Measurements from ENCODE around the gene MAML3. TPM values are rescaled to one million over a fixed set of nuclear protein-coding genes. Genes with fewer than 3 reads are reported as not detected.

MAML3 gene
- total and polyA plus RNA-seq, 8 donors, result 5.8 to 18.7 (median 16.7) TPM

DNA sequence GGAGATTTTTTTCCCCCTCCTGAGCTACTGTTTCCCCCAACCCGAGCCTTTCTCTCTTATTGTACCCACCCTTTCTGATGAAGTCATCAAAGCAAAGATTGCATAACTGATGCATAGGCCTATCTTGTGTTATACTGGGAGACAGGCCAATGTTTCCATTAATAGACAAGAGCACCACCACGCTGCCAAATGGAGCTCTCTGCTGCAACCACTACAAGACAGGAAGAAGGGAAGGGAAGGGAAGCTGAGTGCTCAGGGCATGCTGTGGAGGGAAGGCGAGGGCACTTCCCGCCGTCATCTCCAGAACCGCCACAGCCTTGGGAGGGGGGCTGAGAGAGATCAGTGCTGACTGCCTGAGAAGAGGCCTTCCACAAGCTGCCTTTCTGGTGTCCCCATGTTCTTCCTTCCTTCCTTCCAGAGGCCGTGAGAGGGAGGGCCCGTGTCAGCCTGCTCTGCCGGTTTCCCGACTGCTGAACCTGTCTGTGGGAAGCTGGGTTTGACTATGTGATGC, 413.4 kb downstream of the MAML3 start:
- DNase-seq (peak in 3 of 4 donors; percentile 81 to 96 (median 93)), ATAC-seq (peak; percentile 90)
- intact Hi-C loops (cut with DNase I), result no loop called here
- TF ChIP-seq, protein P1, sequence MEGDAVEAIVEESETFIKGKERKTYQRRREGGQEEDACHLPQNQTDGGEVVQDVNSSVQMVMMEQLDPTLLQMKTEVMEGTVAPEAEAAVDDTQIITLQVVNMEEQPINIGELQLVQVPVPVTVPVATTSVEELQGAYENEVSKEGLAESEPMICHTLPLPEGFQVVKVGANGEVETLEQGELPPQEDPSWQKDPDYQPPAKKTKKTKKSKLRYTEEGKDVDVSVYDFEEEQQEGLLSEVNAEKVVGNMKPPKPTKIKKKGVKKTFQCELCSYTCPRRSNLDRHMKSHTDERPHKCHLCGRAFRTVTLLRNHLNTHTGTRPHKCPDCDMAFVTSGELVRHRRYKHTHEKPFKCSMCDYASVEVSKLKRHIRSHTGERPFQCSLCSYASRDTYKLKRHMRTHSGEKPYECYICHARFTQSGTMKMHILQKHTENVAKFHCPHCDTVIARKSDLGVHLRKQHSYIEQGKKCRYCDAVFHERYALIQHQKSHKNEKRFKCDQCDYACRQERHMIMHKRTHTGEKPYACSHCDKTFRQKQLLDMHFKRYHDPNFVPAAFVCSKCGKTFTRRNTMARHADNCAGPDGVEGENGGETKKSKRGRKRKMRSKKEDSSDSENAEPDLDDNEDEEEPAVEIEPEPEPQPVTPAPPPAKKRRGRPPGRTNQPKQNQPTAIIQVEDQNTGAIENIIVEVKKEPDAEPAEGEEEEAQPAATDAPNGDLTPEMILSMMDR (IDR thresholded peaks at IDR 0.05), result no peak
- Histone ChIP-seq H3K4me3 (no peak overlapping the region), H3K4me1 (peaks cover 17 to 50% of the 10 kb centered on the region in 2 donors), H3K27ac (peak overlapping the region; percentile 74 to 87), H3K36me3 (no peaks in the 10 kb centered on the region), H3K9me3 (no peaks in the 10 kb centered on the region), H3K27me3 (peaks cover 0 to 3% of the 10 kb centered on the region in 2 donors)

DNA sequence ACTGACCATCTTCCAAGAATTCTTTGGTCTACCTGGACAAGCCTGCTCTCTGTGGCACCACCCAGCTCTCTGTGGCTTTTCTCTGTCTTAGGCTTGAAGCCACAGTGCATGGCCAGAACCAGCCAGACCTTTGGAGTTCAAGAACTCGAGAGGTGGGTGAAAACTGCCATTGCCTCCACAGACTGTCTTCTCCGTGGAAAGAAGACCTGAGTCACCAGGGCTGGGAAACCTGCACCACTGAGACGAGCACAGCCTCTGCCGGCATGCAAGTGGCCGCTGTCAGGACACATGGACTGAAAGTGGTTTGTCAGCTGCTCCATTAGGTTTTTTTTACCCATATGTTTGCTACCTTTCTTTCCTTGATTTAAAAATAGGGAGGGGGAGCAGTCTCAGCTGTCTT, 413.9 kb downstream of the MAML3 start:
- intact Hi-C loops (cut with DNase I), result no loop called here
- Histone ChIP-seq H3K9me3 (no peaks in the 10 kb centered on the region), H3K4me1 (peaks cover 20 to 54% of the 10 kb centered on the region in 2 donors), H3K36me3 (no peaks in the 10 kb centered on the region), H3K27ac (peak overlapping the region; percentile 74 to 87), H3K27me3 (peaks cover 0 to 7% of the 10 kb centered on the region in 2 donors), H3K4me3 (no peak overlapping the region)
- DNase-seq (no peak), ATAC-seq (peak; percentile 45)
- TF ChIP-seq, protein P1 (IDR thresholded peaks at IDR 0.05), result no peak

DNA sequence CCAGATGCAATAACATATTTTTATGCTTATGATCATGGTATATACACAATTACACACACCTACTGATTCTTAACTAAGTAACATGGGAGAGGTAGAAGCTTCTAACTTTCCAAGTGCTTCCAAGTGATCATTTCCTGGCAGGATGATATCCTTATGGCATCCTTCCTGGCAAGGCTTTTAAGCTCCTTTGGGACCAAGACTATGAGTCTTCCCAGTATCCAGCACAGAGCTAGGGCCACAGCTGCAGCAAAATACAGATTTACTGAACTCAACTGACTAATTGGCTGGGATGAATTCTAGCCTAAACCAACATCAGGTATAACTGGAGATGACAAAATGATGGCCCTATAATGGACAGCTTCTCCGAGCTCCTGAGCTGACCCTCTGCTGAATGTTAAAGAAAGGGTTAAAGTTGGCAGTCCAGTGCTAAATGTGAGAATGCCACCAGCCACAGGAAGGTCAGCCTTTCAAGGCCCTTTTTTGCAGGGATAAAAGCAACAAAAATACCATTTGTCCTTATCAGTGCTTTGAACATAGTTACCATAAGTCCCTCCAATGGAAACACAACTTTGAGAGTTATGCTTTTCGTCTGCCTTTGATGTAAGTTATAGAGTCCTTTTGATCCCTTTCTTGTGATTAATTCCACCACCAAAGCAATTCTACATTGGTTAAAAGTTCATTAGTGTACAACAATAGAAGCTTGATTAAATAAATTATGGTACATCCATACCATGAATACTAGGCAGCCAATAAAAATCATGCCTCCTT, 415.0 kb downstream of the MAML3 start:
- TF ChIP-seq, protein P1 (IDR thresholded peaks at IDR 0.05), result no peak
- DNase-seq (no peak), ATAC-seq (no peak)
- no peaks in the 10 kb centered on the region for H3K9me3 ChIP-seq
- peaks cover 0 to 12% of the 10 kb centered on the region in 2 donors for H3K27me3 ChIP-seq
- no peak overlapping the region for H3K27ac ChIP-seq
- no peak overlapping the region for H3K4me3 ChIP-seq
- H3K36me3 ChIP-seq, result no peaks in the 10 kb centered on the region
- H3K4me1 ChIP-seq, result peaks cover 20 to 65% of the 10 kb centered on the region in 2 donors
- intact Hi-C loops (cut with DNase I), result loop anchor here in 1 of 2 donors (5.0 kb wide), 1 partner anchor 413 kb away; the partner anchor contains the start of gene MAML3

DNA sequence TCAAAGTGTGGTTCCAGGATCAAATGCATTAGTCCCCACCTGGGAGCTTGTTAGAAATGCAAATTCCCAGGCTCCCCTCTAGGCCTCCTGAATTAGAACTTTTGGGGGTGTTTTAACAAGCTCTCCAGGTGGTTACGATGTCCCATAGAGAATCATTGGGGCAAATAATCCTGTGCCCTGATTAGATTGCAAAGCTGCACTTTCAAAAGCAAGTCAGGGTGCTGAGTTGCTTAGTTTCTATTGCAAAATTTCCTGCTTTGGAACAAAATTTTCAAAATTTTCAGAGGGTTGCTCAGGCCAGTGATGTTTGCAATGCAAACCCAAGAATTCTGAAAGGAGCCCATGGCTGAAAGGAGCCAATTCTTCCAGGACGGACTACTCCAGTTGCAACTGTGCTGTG, 417.3 kb downstream of the MAML3 start:
- Histone ChIP-seq H3K4me3 (no peak overlapping the region), H3K27ac (peak overlapping the region; percentile 86 to 87), H3K36me3 (no peaks in the 10 kb centered on the region), H3K27me3 (peaks cover 0 to 12% of the 10 kb centered on the region in 2 donors), H3K4me1 (peaks cover 20 to 69% of the 10 kb centered on the region in 2 donors), H3K9me3 (no peaks in the 10 kb centered on the region)
- ATAC-seq (no peak), DNase-seq (no peak)
- intact Hi-C loops (cut with DNase I), result loop anchor here in 1 of 2 donors (5.0 kb wide), 1 partner anchor 416 kb away; the partner anchor contains the start of gene MAML3
- TF ChIP-seq, protein P1 (IDR thresholded peaks at IDR 0.05), result no peak

DNA sequence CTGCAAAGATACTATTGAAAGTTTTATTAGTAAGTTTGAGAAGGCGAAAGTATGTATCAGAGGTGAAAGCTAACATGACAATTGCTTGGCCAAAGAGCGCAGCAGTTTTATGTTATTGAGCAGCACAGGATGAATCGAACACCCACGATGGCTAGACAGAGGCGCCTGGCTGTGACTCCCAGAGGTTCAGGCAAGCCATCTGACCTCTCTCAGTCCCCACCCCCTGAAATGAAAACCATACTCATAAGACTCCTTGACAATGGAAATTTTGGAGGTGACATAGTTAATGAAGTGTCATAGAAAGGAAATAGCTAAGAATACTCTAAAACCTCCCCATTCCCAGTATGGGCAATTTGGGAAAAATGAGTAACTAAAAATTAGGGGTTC, 417.7 kb downstream of the MAML3 start:
- ATAC-seq (no peak), DNase-seq (no peak)
- Histone ChIP-seq H3K36me3 (no peaks in the 10 kb centered on the region), H3K4me3 (no peak overlapping the region), H3K27ac (peak overlapping the region; percentile 86 to 87), H3K4me1 (peaks cover 20 to 65% of the 10 kb centered on the region in 2 donors), H3K9me3 (no peaks in the 10 kb centered on the region), H3K27me3 (peaks cover 0 to 12% of the 10 kb centered on the region in 2 donors)
- TF ChIP-seq, protein P1 (IDR thresholded peaks at IDR 0.05), result no peak
- intact Hi-C loops (cut with DNase I), result loop anchor here in 1 of 2 donors (5.0 kb wide), 1 partner anchor 416 kb away; the partner anchor contains the start of gene MAML3
